HG02938 (cell line): ENCODE data around the gene CCDC88C.
A peak's percentile ranks its signal among the peaks of the same experiment; 100 is the strongest.
"Not testable (repeated sequence)": the region's sequence is repeated elsewhere in the genome, so short reads cannot be mapped to it uniquely, and the experiment has no call there.

Source experiments
- ATAC-seq: cut with Tn5 transposase; IDR thresholded peaks from one replicate; pipeline ENCODE4 v1.9.1; 2021; ENCODE audit warnings: mild to moderate bottlenecking, moderate library complexity; ENCODE audit not compliant: unreplicated experiment

CCDC88C gene

DNA sequence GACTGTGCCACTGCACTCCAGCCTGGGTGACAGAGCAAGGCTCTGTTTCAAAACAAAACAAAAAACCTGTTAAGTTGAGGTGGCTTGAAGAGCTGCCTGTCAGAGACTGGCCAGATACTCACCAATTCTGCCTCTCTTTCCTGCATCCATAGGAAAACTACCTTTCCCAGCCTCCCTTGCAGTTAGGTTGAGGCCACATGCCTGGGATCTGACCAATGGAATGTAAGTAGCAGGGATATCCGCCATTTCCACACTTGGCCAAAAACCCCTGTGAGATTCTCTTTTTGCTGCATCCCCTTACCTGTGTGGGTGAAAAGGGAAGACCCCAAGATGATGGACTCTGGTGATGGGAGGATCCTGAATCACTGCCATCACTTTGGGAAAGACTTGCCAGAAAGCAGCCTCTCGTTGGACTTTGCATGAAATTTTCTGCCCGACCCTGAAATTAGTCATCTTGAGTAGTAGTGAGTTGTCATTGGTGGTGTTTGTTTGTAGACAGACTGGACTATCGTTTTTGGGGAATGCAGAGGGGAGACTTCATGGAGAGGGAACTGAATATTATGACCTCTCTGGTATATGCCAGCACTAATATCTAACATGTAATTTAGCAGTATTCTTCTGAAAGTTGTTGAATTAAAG is 187.1 kb downstream of the CCDC88C start:
- no peak for ATAC-seq

- peak; percentile 76 for ATAC-seq
These were observed 187.8 kb downstream of the CCDC88C start for GRCh38 chr14:91229743-91230200.

DNA sequence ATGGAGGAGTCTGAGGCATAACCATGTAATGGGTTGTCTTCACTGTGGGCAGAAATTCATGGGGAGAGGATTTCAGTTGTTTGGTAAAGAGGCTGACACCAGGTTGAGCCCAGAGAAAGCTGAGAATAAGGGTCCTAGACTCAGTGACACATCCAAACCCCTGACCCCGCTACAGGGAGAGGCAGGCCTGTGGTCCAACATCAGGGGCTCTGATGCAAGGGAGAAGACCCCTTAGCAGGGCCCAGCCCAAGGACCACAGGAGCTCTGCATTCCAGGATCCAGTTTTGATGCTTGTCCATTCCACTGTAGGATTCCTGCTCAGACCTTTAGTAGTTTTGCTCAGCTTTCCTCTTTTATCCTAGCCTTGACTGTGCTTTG is 188.6 kb downstream of the CCDC88C start:
- no peak for ATAC-seq

GRCh38 chr14:91228112-91229004 is 189.3 kb downstream of the CCDC88C start:
- peak; percentile 68 for ATAC-seq

GRCh38 chr14:91227183-91227628 is 190.4 kb downstream of the CCDC88C start:
- no peak for ATAC-seq

DNA sequence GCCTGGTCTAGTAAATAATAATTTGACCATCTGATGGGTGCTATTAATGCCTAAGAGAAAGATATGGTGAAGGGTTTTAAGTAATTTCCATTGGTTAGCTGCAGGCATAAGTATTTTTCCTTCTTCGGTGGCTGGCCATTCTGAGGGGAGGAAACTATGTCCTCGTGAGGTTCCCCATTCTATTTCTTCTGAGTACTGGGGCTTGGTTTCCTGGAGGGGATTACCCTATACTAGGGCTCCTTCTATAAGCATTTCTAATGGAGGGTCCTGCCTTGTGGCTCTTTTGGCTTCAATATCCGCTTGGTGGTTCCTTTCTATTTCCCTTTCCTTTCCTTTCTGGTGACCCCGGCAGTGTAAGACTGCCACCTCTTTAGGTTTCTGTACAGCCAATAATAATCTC is 191.3 kb downstream of the CCDC88C start:
- ATAC-seq = not testable (repeated sequence)

- ATAC-seq = no peak
These were observed 192.6 kb downstream of the CCDC88C start for GRCh38 chr14:91225025-91225424.

GRCh38 chr14:91223028-91223783 is 194.4 kb downstream of the CCDC88C start:
- no peak for ATAC-seq
